HG03108 (cell line): ENCODE data around the gene BCKDK.
A peak's percentile ranks its signal among the peaks of the same experiment; 100 is the strongest.
"Not testable (repeated sequence)": the region's sequence is repeated elsewhere in the genome, so short reads cannot be mapped to it uniquely, and the experiment has no call there.

Source experiments
- ATAC-seq: cut with Tn5 transposase; IDR thresholded peaks from one replicate; pipeline ENCODE4 v1.9.1; 2021; ENCODE audit warnings: moderate library complexity; ENCODE audit not compliant: unreplicated experiment

The BCKDK gene

GRCh38 chr16:31094424-31095120 lies 13.6 kb upstream of the BCKDK start, which contains the start of gene VKORC1:
Gene VKORC1 (minus strand): TSS chr16:31094797. CDS start chr16:31094729, 68 bp downstream.
- ATAC-seq, result peak; percentile 83

- ATAC-seq, result no peak
Measured at GRCh38 chr16:31099860-31100638, 8.1 kb upstream of the BCKDK start.

- ATAC-seq, result not testable (repeated sequence)
Measured at GRCh38 chr16:31100876-31101641, 7.1 kb upstream of the BCKDK start.

GRCh38 chr16:31105677-31106213 lies 2.4 kb upstream of the BCKDK start:
- no peak for ATAC-seq

- no peak for ATAC-seq
Measured at GRCh38 chr16:31106509-31107464, 1.4 kb upstream of the BCKDK start.

- ATAC-seq, result peak; percentile 44
Measured at GRCh38 chr16:31107465-31107867, 720 bp upstream of the BCKDK start.

- no peak for ATAC-seq
Measured at GRCh38 chr16:31108794-31109558, 790 bp downstream of the BCKDK start.

- no peak for ATAC-seq
Measured at GRCh38 chr16:31109622-31110021, 1.4 kb downstream of the BCKDK start.

GRCh38 chr16:31110106-31111034 lies 2.2 kb downstream of the BCKDK start:
- no peak for ATAC-seq

- ATAC-seq, result no peak
Measured at GRCh38 chr16:31111881-31112466, 3.8 kb downstream of the BCKDK start.

- no peak for ATAC-seq
Measured at GRCh38 chr16:31112711-31113110, 4.5 kb downstream of the BCKDK start.

- peak; percentile 24 for ATAC-seq
Measured at GRCh38 chr16:31113121-31114120, 5.2 kb downstream of the BCKDK start.

- no peak for ATAC-seq
Measured at GRCh38 chr16:31114468-31114867, 6.3 kb downstream of the BCKDK start.

GRCh38 chr16:31117384-31118222 lies 9.4 kb downstream of the BCKDK start, which contains the start of gene KAT8:
Gene KAT8 (plus strand): TSS chr16:31117664. CDS start chr16:31117682, 18 bp downstream.
- peak; percentile 83 for ATAC-seq
